ENCODE measurements around the gene PRKG1. TPM values are rescaled to one million over a fixed set of nuclear protein-coding genes. Genes with fewer than 3 reads are reported as not detected.

The PRKG1 gene
- total RNA-seq, 1 experiment from 2014 or later: 7.4 TPM

- CTCF ChIA-PET: interaction anchor here (0.6 to 1.5 kb wide), 2 partner anchors 58 to 150 kb away, joined by 3 read pairs; no protein-coding TSS in a partner anchor
- no peaks in the 10 kb centered on the region for H4K20me1 ChIP-seq (ENCODE audit: low read length)
- peak; percentile 43; the same call in 1 of the 2 replicates for ATAC-seq
- no TSS peak for BruUV-seq (replicated peaks)
- H2AFZ ChIP-seq (ENCODE audit: low read length): no peak overlapping the region
- TF ChIP-seq CTCF (conservative IDR thresholded peaks at IDR 0.05; ENCODE audit: low read depth, low read length): peak; percentile 60; the same call in 1 of the 2 replicates
- no peak for TF ChIP-seq EZH2 (IDR thresholded peaks at IDR 0.05; ENCODE audit: low read length, unreplicated experiment)
- DNase-seq: peak; percentile 34
- H3K79me2 ChIP-seq (ENCODE audit: low read length): no peaks in the 10 kb centered on the region
- H3K4me1 ChIP-seq (ENCODE audit: insufficient read depth, low read length): no peaks in the 10 kb centered on the region
- intact Hi-C loops (cut with micrococcal nuclease): no loop called here
- H3K9me3 ChIP-seq (ENCODE audit: low read length): no peaks in the 10 kb centered on the region
- no peaks in the 10 kb centered on the region for H3F3A ChIP-seq (ENCODE audit: low read length, unreplicated experiment)
- H3K9me2 ChIP-seq (replicated peaks; ENCODE audit: low read length): no peaks in the 10 kb centered on the region
- H3K36me3 ChIP-seq (ENCODE audit: low read depth, low read length): no peaks in the 10 kb centered on the region
- no peak overlapping the region for H3K9ac ChIP-seq (ENCODE audit: low read length)
- no peak overlapping the region for H3K4me3 ChIP-seq (ENCODE audit: low read length)
- POLR2A ChIA-PET (ENCODE audit: unreplicated experiment): no interaction called here
- no peak overlapping the region for H3K27ac ChIP-seq (ENCODE audit: low read length)
- no peaks in the 10 kb centered on the region for H3K27me3 ChIP-seq (ENCODE audit: low read length)
- H3K4me2 ChIP-seq (ENCODE audit: low read length): no peak overlapping the region
These were observed 992.1 kb downstream of the PRKG1 start for GRCh38 chr10:52066383-52066782.

GRCh38 chr10:52068485-52068884 lies 994.2 kb downstream of the PRKG1 start:
- Histone ChIP-seq H3K4me1 (ENCODE audit: insufficient read depth, low read length) (no peaks in the 10 kb centered on the region), H3K9ac (ENCODE audit: low read length) (no peak overlapping the region), H4K20me1 (ENCODE audit: low read length) (no peaks in the 10 kb centered on the region), H3K4me2 (ENCODE audit: low read length) (no peak overlapping the region), H3K27me3 (ENCODE audit: low read length) (0 out of 2 replicates have a peak, but pooled peaks cover 3% of the 10 kb centered on the region), H3K79me2 (ENCODE audit: low read length) (no peaks in the 10 kb centered on the region), H3K4me3 (ENCODE audit: low read length) (no peak overlapping the region), H3K9me2 (replicated peaks; ENCODE audit: low read length) (no peaks in the 10 kb centered on the region), H3K9me3 (ENCODE audit: low read length) (no peaks in the 10 kb centered on the region), H3K36me3 (ENCODE audit: low read depth, low read length) (no peaks in the 10 kb centered on the region), H3K27ac (ENCODE audit: low read length) (no peak overlapping the region), H2AFZ (ENCODE audit: low read length) (no peak overlapping the region), H3F3A (ENCODE audit: low read length, unreplicated experiment) (no peaks in the 10 kb centered on the region)
- ChIA-PET POLR2A (ENCODE audit: unreplicated experiment) (no interaction called here), CTCF (no interaction called here)
- intact Hi-C loops (cut with micrococcal nuclease): no loop called here
- TF ChIP-seq CTCF (conservative IDR thresholded peaks at IDR 0.05; ENCODE audit: low read depth, low read length) (no peak), EZH2 (IDR thresholded peaks at IDR 0.05; ENCODE audit: low read length, unreplicated experiment) (no peak), EZH2phosphoT487 (IDR thresholded peaks at IDR 0.05; ENCODE audit: borderline replicate concordance, low read length) (no peak)
- no peak for ATAC-seq
- BruUV-seq (replicated peaks): no TSS peak
- DNase-seq: no peak

GRCh38 chr10:52071814-52072213 lies 997.5 kb downstream of the PRKG1 start:
- H3K27ac ChIP-seq (ENCODE audit: low read length): no peak overlapping the region
- no peak overlapping the region for H3K4me2 ChIP-seq (ENCODE audit: low read length)
- no peaks in the 10 kb centered on the region for H3F3A ChIP-seq (ENCODE audit: low read length, unreplicated experiment)
- DNase-seq (no peak), ATAC-seq (no peak)
- no TSS peak for BruUV-seq (replicated peaks)
- TF ChIP-seq CTCF (conservative IDR thresholded peaks at IDR 0.05; ENCODE audit: low read depth, low read length): no peak
- no peak for TF ChIP-seq EZH2phosphoT487 (IDR thresholded peaks at IDR 0.05; ENCODE audit: borderline replicate concordance, low read length)
- no peak for TF ChIP-seq EZH2 (IDR thresholded peaks at IDR 0.05; ENCODE audit: low read length, unreplicated experiment)
- H3K9ac ChIP-seq (ENCODE audit: low read length): no peak overlapping the region
- H3K4me1 ChIP-seq (ENCODE audit: insufficient read depth, low read length): no peaks in the 10 kb centered on the region
- no peaks in the 10 kb centered on the region for H3K9me2 ChIP-seq (replicated peaks; ENCODE audit: low read length)
- intact Hi-C loops (cut with micrococcal nuclease): no loop called here
- H4K20me1 ChIP-seq (ENCODE audit: low read length): no peaks in the 10 kb centered on the region
- no peak overlapping the region for H3K4me3 ChIP-seq (ENCODE audit: low read length)
- 0 out of 2 replicates have a peak, but pooled peaks cover 3% of the 10 kb centered on the region for H3K27me3 ChIP-seq (ENCODE audit: low read length)
- H2AFZ ChIP-seq (ENCODE audit: low read length): no peak overlapping the region
- no peaks in the 10 kb centered on the region for H3K9me3 ChIP-seq (ENCODE audit: low read length)
- POLR2A ChIA-PET (ENCODE audit: unreplicated experiment): no interaction called here
- H3K36me3 ChIP-seq (ENCODE audit: low read depth, low read length): no peaks in the 10 kb centered on the region
- CTCF ChIA-PET: no interaction called here
- no peaks in the 10 kb centered on the region for H3K79me2 ChIP-seq (ENCODE audit: low read length)
